ENCODE data around the gene DECR2.
"Not testable (repeated sequence)": the region's sequence is repeated elsewhere in the genome, so short reads cannot be mapped to it uniquely, and the experiment has no call there.

Gene DECR2

GRCh38 chr16:401468-402348 is at the start of gene DECR2:
Gene DECR2, plus strand, starts transcription at chr16:401885. Its CDS starts 79 bp downstream, at chr16:401964.
- DNase-seq, result peak; percentile 86
- in situ Hi-C loops (cut with MboI; ENCODE audit: low pct_unique_long_range_greater_than_20kb, low sequenced_read_pairs), result no loop called here

- in situ Hi-C loops (cut with MboI; ENCODE audit: low pct_unique_long_range_greater_than_20kb, low sequenced_read_pairs), result no loop called here
- peak; percentile 73 for DNase-seq
Measured at GRCh38 chr16:352547-353403, 48.9 kb upstream of the DECR2 start, which contains the start of gene AXIN1. Gene AXIN1, minus strand, starts transcription at chr16:352723. Its CDS starts 5,698 bp downstream, at chr16:347025.

- no peak for DNase-seq
- in situ Hi-C loops (cut with MboI; ENCODE audit: low pct_unique_long_range_greater_than_20kb, low sequenced_read_pairs), result no loop called here
Measured at GRCh38 chr16:353404-354290, 48.0 kb upstream of the DECR2 start.

GRCh38 chr16:354291-354881 is 47.3 kb upstream of the DECR2 start:
- in situ Hi-C loops (cut with MboI; ENCODE audit: low pct_unique_long_range_greater_than_20kb, low sequenced_read_pairs), result no loop called here
- DNase-seq, result no peak

- DNase-seq, result no peak
- in situ Hi-C loops (cut with MboI; ENCODE audit: low pct_unique_long_range_greater_than_20kb, low sequenced_read_pairs), result no loop called here
Measured at GRCh38 chr16:354971-355461, 46.7 kb upstream of the DECR2 start.

GRCh38 chr16:356741-357140 is 44.9 kb upstream of the DECR2 start:
- DNase-seq, result no peak
- in situ Hi-C loops (cut with MboI; ENCODE audit: low pct_unique_long_range_greater_than_20kb, low sequenced_read_pairs), result no loop called here

- in situ Hi-C loops (cut with MboI; ENCODE audit: low pct_unique_long_range_greater_than_20kb, low sequenced_read_pairs), result no loop called here
- no peak for DNase-seq
Measured at GRCh38 chr16:359067-359763, 42.5 kb upstream of the DECR2 start.

- in situ Hi-C loops (cut with MboI; ENCODE audit: low pct_unique_long_range_greater_than_20kb, low sequenced_read_pairs), result no loop called here
- no peak for DNase-seq
Measured at GRCh38 chr16:359871-360697, 41.6 kb upstream of the DECR2 start.

- in situ Hi-C loops (cut with MboI; ENCODE audit: low pct_unique_long_range_greater_than_20kb, low sequenced_read_pairs), result no loop called here
- no peak for DNase-seq
Measured at GRCh38 chr16:360698-361336, 40.9 kb upstream of the DECR2 start.

GRCh38 chr16:361341-361871 is 40.3 kb upstream of the DECR2 start:
- in situ Hi-C loops (cut with MboI; ENCODE audit: low pct_unique_long_range_greater_than_20kb, low sequenced_read_pairs), result no loop called here
- no peak for DNase-seq

- in situ Hi-C loops (cut with MboI; ENCODE audit: low pct_unique_long_range_greater_than_20kb, low sequenced_read_pairs), result no loop called here
- peak; percentile 75 for DNase-seq
Measured at GRCh38 chr16:361872-362701, 39.6 kb upstream of the DECR2 start.

- DNase-seq; in situ Hi-C loops (cut with MboI; ENCODE audit: low pct_unique_long_range_greater_than_20kb, low sequenced_read_pairs): not testable (repeated sequence)
Measured at GRCh38 chr16:362702-362999, 39.0 kb upstream of the DECR2 start.

GRCh38 chr16:363110-363765 is 38.4 kb upstream of the DECR2 start:
- in situ Hi-C loops (cut with MboI; ENCODE audit: low pct_unique_long_range_greater_than_20kb, low sequenced_read_pairs), result no loop called here

GRCh38 chr16:363766-364490 is 37.8 kb upstream of the DECR2 start:
- DNase-seq, result no peak
- in situ Hi-C loops (cut with MboI; ENCODE audit: low pct_unique_long_range_greater_than_20kb, low sequenced_read_pairs), result no loop called here

More at GRCh38 chr16:363110-363765, 38.4 kb upstream of the DECR2 start:
- no peak for DNase-seq

All from KBM-7 (cell line).